Fibroblast of lung (primary cell): ENCODE data around the gene CCDC142. TPM values are rescaled to one million over a fixed set of nuclear protein-coding genes. Genes with fewer than 3 reads are reported as not detected.

Experiments used
- DNase-seq, 2 donors: peaks; one replicate each; pipeline versions ENCODE4 v3.0.0 to v3.0.0-alpha.2; 2010; ENCODE audit warnings: low read depth in 2 of 2
- H2AFZ ChIP-seq: 2 replicates; pipeline ENCODE4 v1.5.1; 2012; ENCODE audit warnings: low read length, control low read depth, inconsistent platforms
- H3K27ac ChIP-seq: 2 replicates; pipeline ENCODE4 v1.5.1; 2011; ENCODE audit warnings: low read length, control low read depth; ENCODE audit not compliant: insufficient read depth
- H3K27me3 ChIP-seq: 2 replicates; pipeline ENCODE4 v1.5.1; 2011; ENCODE audit warnings: mild to moderate bottlenecking, low read length; ENCODE audit not compliant: control insufficient read depth, insufficient read depth
- H3K36me3 ChIP-seq: 2 replicates; pipeline ENCODE4 v1.5.1; 2011; ENCODE audit warnings: low read length; ENCODE audit not compliant: control insufficient read depth, insufficient read depth
- H3K4me1 ChIP-seq: 2 replicates; pipeline ENCODE4 v1.5.1; 2011; ENCODE audit warnings: low read length; ENCODE audit not compliant: control insufficient read depth, insufficient read depth; ENCODE audit errors: extremely low read depth
- H3K4me2 ChIP-seq: 2 replicates; pipeline ENCODE4 v1.5.1; 2011; ENCODE audit warnings: low read length, control low read depth; ENCODE audit not compliant: insufficient read depth; ENCODE audit errors: extremely low read depth
- H3K4me3 ChIP-seq, 4 experiments: fragments of 200-600 bp in 1 of 4; sonication (generic) in 1 of 4; replicated peaks in 1 of 4; 2 replicates each; pipeline ENCODE4 v1.5.1; 2011 to 2016; ENCODE audit warnings: low read length in 4 of 4, low read depth in 3 of 4, mild to moderate bottlenecking in 3 of 4, control low read depth in 2 of 4, inconsistent platforms in 1 of 4, mixed read lengths in 1 of 4; ENCODE audit not compliant: insufficient read depth in 1 of 4; ENCODE audit errors: control extremely low read depth in 1 of 4
- H3K79me2 ChIP-seq: 2 replicates; pipeline ENCODE4 v1.5.1; 2012; ENCODE audit warnings: mild to moderate bottlenecking, low read length, inconsistent platforms; ENCODE audit not compliant: control insufficient read depth, insufficient read depth
- H3K9ac ChIP-seq: 2 replicates; pipeline ENCODE4 v1.5.1; 2011; ENCODE audit warnings: mild to moderate bottlenecking, low read length, control low read depth; ENCODE audit not compliant: insufficient read depth
- H3K9me3 ChIP-seq: 2 replicates; pipeline ENCODE4 v1.5.1; 2012; ENCODE audit warnings: low read depth, low read length; ENCODE audit not compliant: control insufficient read depth, insufficient read depth
- H4K20me1 ChIP-seq: 2 replicates; pipeline ENCODE4 v1.5.1; 2011; ENCODE audit warnings: low read length; ENCODE audit not compliant: control insufficient read depth, insufficient read depth; ENCODE audit errors: extremely low read depth
- CTCF ChIP-seq, 2 donors: IDR thresholded peaks in 1 of 2; conservative IDR thresholded peaks in 1 of 2; 1 replicate in 1 of 2; 2 replicates in 1 of 2; pipeline ENCODE4 v1.5.1; 2011 to 2012; ENCODE audit warnings: low read length in 2 of 2, control low read depth in 1 of 2, inconsistent platforms in 1 of 2, low read depth in 1 of 2, mild to moderate bottlenecking in 1 of 2
- EZH2 ChIP-seq: IDR thresholded peaks from 2 replicates; pipeline ENCODE4 v1.5.1; 2012; ENCODE audit warnings: low read length, control low read depth, mild to moderate bottlenecking; ENCODE audit errors: missing control alignments
- polyA plus RNA-seq, 2 donors: library from polyadenylated mRNA; depleted of rRNA in 1 of 2; stranded (reverse) in 1 of 2; unstranded in 1 of 2; fragments of >200 nt; gene quantifications; 2 replicates each; pipeline ENCODE4 v1.2.1, GENCODE V29; 2011 to 2012; ENCODE audit warnings: missing spikeins in 1 of 2
- total RNA-seq: library from RNA; depleted of rRNA; stranded (reverse); fragments of >200 nt; gene quantifications from 2 replicates; pipeline ENCODE4 v1.2.1, GENCODE V29; 2014

Gene CCDC142
- total and polyA plus RNA-seq, 2 donors (not counting 1 experiment from before 2014, with no cell fraction given): 3.8 to 21.3 TPM

- Histone ChIP-seq H3K27me3 (no peaks in the 10 kb centered on the region), H3K4me3 (peak within 1 kb of the TSS; percentile 86 to 97 (median 92)), H3K36me3 (peaks cover 23% of the 10 kb centered on the region), H3K27ac (peak within 1 kb of the TSS; percentile 90), H3K4me1 (peaks cover 7% of the 10 kb centered on the region), H3K9ac (peak within 1 kb of the TSS; percentile 96), H4K20me1 (no peaks in the 10 kb centered on the region), H2AFZ (peak within 1 kb of the TSS; percentile 87), H3K79me2 (peaks cover 25% of the 10 kb centered on the region), H3K4me2 (peak within 1 kb of the TSS; percentile 95), H3K9me3 (no peaks in the 10 kb centered on the region)
- TF ChIP-seq CTCF (conservative IDR thresholded peaks at IDR 0.05 in 1 of 2, IDR thresholded peaks at IDR 0.05 in 1 of 2; ENCODE audit: low read depth in 1 of 2, low read length in 2 of 2): no peak
- TF ChIP-seq EZH2: no peak
- peak; percentile 99 for DNase-seq
These were observed 46.8 kb upstream of the CCDC142 start, which contains the start of the genes AUP1 and HTRA2 for GRCh38 chr2:74529357-74530238. Gene AUP1 (minus strand): TSS chr2:74529706. CDS start chr2:74529629, 77 bp downstream. Gene HTRA2 (plus strand): TSS chr2:74529933. CDS start chr2:74530007, 74 bp downstream.

GRCh38 chr2:74528600-74529356 lies 46.0 kb upstream of the CCDC142 start:
- H3K27me3 ChIP-seq: no peaks in the 10 kb centered on the region
- H3K9me3 ChIP-seq: no peaks in the 10 kb centered on the region
- peak overlapping the region; percentile 86 to 97 (median 92) for H3K4me3 ChIP-seq
- H3K9ac ChIP-seq: peak overlapping the region; percentile 96
- peak overlapping the region; percentile 87 for H2AFZ ChIP-seq
- H3K4me1 ChIP-seq: peaks cover 7% of the 10 kb centered on the region
- H3K36me3 ChIP-seq: peaks cover 21% of the 10 kb centered on the region
- no peak for DNase-seq
- no peaks in the 10 kb centered on the region for H4K20me1 ChIP-seq
- H3K27ac ChIP-seq: peak overlapping the region; percentile 90
- peak overlapping the region; percentile 91 for H3K4me2 ChIP-seq
- peaks cover 25% of the 10 kb centered on the region for H3K79me2 ChIP-seq
- no peak for TF ChIP-seq CTCF (conservative IDR thresholded peaks at IDR 0.05 in 1 of 2, IDR thresholded peaks at IDR 0.05 in 1 of 2; ENCODE audit: low read depth in 1 of 2, low read length in 2 of 2)
- TF ChIP-seq EZH2: no peak

GRCh38 chr2:74527741-74528140 lies 44.9 kb upstream of the CCDC142 start:
- Histone ChIP-seq H3K79me2 (peaks cover 25% of the 10 kb centered on the region), H3K4me3 (no peak overlapping the region), H4K20me1 (no peaks in the 10 kb centered on the region), H3K4me1 (peaks cover 7% of the 10 kb centered on the region), H3K9ac (no peak overlapping the region), H3K27ac (no peak overlapping the region), H3K36me3 (peaks cover 18% of the 10 kb centered on the region), H2AFZ (no peak overlapping the region), H3K4me2 (no peak overlapping the region), H3K9me3 (no peaks in the 10 kb centered on the region), H3K27me3 (no peaks in the 10 kb centered on the region)
- DNase-seq: no peak
- TF ChIP-seq EZH2: no peak
- no peak for TF ChIP-seq CTCF (conservative IDR thresholded peaks at IDR 0.05 in 1 of 2, IDR thresholded peaks at IDR 0.05 in 1 of 2; ENCODE audit: low read depth in 1 of 2, low read length in 2 of 2)
